MM.1S (cell line): ENCODE data around the gene REC8.

ENCODE experiments used
- DNase-seq: peaks from one replicate; pipeline ENCODE4 v3.0.0-alpha.2; 2015
- H2AFZ ChIP-seq: fragments of 300-600 bp; sonication (generic); 2 replicates; pipeline ENCODE4 v1.6.0; 2016; ENCODE audit warnings: antibody characterized with exemption, low read length
- H3F3A ChIP-seq: fragments of 300-600 bp; sonication (generic); 2 replicates; pipeline ENCODE4 v1.6.1; 2016; ENCODE audit warnings: mild to moderate bottlenecking, antibody characterized with exemption, low read length, moderate library complexity, mixed read lengths; ENCODE audit not compliant: insufficient read depth
- H3K27ac ChIP-seq: fragments of 300-600 bp; sonication (generic); 2 replicates; pipeline ENCODE4 v1.5.1; 2016; ENCODE audit warnings: mild to moderate bottlenecking, low read length
- H3K27me3 ChIP-seq: fragments of 300-600 bp; sonication (generic); replicated peaks from 2 replicates; pipeline ENCODE4 v1.6.0; 2016; ENCODE audit warnings: low read length; ENCODE audit not compliant: insufficient read depth
- H3K36me3 ChIP-seq: fragments of 300-600 bp; sonication (generic); replicated peaks from 2 replicates; pipeline ENCODE4 v1.6.1; 2016; ENCODE audit warnings: mild to moderate bottlenecking, low read length, mixed read lengths; ENCODE audit not compliant: insufficient read depth
- H3K4me1 ChIP-seq: fragments of 300-600 bp; sonication (generic); 2 replicates; pipeline ENCODE4 v1.6.1; 2016; ENCODE audit warnings: low read length, mixed read lengths
- H3K4me2 ChIP-seq: fragments of 300-600 bp; sonication (generic); 2 replicates; pipeline ENCODE4 v1.6.0; 2016; ENCODE audit warnings: low read depth, low read length
- H3K4me3 ChIP-seq: fragments of 300-600 bp; sonication (generic); 2 replicates; pipeline ENCODE4 v1.5.1; 2016; ENCODE audit warnings: low read length, mixed read lengths
- H3K79me2 ChIP-seq: fragments of 300-600 bp; sonication (generic); 2 replicates; pipeline ENCODE4 v1.6.1; 2016; ENCODE audit warnings: mixed run types, low read length, mixed read lengths
- H3K9ac ChIP-seq: fragments of 300-600 bp; sonication (generic); 2 replicates; pipeline ENCODE4 v1.6.1; 2016; ENCODE audit warnings: low read length, mixed read lengths
- H3K9me2 ChIP-seq: fragments of 300-600 bp; sonication (generic); replicated peaks from 2 replicates; pipeline ENCODE4 v1.6.1; 2016; ENCODE audit warnings: mild to moderate bottlenecking, low read length, mixed read lengths; ENCODE audit not compliant: insufficient read depth
- H3K9me3 ChIP-seq: fragments of 300-600 bp; sonication (generic); replicated peaks from 2 replicates; pipeline ENCODE4 v1.6.1; 2016; ENCODE audit warnings: mild to moderate bottlenecking, low read length, mixed read lengths; ENCODE audit not compliant: insufficient read depth
- H4K20me1 ChIP-seq: fragments of 300-600 bp; sonication (generic); 2 replicates; pipeline ENCODE4 v1.6.1; 2016; ENCODE audit warnings: mild to moderate bottlenecking, low read length, moderate library complexity, mixed read lengths; ENCODE audit not compliant: insufficient read depth
- CTCF ChIP-seq: fragments of 300-600 bp; sonication (generic); IDR thresholded peaks from 2 replicates; pipeline ENCODE4 v1.5.1; 2016; ENCODE audit warnings: antibody characterized with exemption, low read length, mixed read lengths
- EZH2 ChIP-seq: fragments of 300-600 bp; sonication (generic); optimal IDR thresholded peaks from 2 replicates; pipeline ENCODE3; 2017; ENCODE audit warnings: low read depth, mild to moderate bottlenecking, antibody characterized with exemption, low read length, mixed read lengths
- EZH2phosphoT487 ChIP-seq: fragments of 300-600 bp; sonication (generic); IDR thresholded peaks from 2 replicates; pipeline ENCODE4 v1.6.1; 2018; ENCODE audit warnings: antibody characterized with exemption, low read length

Gene REC8

GRCh38 chr14:24179961-24180796, 8.3 kb downstream of the REC8 start:
- no peak overlapping the region for H2AFZ ChIP-seq
- no peaks in the 10 kb centered on the region for H3K9me3 ChIP-seq
- H4K20me1 ChIP-seq, result no peaks in the 10 kb centered on the region
- DNase-seq, result no peak
- H3K79me2 ChIP-seq, result no peaks in the 10 kb centered on the region
- no peaks in the 10 kb centered on the region for H3K4me1 ChIP-seq
- no peak for TF ChIP-seq EZH2
- TF ChIP-seq CTCF, result no peak
- no peak for TF ChIP-seq EZH2phosphoT487
- no peak overlapping the region for H3K9ac ChIP-seq
- H3K27me3 ChIP-seq, result no peaks in the 10 kb centered on the region
- no peaks in the 10 kb centered on the region for H3K9me2 ChIP-seq
- H3K4me3 ChIP-seq, result no peak overlapping the region
- no peaks in the 10 kb centered on the region for H3K36me3 ChIP-seq
- H3K27ac ChIP-seq, result no peak overlapping the region
- no peaks in the 10 kb centered on the region for H3F3A ChIP-seq
- H3K4me2 ChIP-seq, result no peak overlapping the region

DNA sequence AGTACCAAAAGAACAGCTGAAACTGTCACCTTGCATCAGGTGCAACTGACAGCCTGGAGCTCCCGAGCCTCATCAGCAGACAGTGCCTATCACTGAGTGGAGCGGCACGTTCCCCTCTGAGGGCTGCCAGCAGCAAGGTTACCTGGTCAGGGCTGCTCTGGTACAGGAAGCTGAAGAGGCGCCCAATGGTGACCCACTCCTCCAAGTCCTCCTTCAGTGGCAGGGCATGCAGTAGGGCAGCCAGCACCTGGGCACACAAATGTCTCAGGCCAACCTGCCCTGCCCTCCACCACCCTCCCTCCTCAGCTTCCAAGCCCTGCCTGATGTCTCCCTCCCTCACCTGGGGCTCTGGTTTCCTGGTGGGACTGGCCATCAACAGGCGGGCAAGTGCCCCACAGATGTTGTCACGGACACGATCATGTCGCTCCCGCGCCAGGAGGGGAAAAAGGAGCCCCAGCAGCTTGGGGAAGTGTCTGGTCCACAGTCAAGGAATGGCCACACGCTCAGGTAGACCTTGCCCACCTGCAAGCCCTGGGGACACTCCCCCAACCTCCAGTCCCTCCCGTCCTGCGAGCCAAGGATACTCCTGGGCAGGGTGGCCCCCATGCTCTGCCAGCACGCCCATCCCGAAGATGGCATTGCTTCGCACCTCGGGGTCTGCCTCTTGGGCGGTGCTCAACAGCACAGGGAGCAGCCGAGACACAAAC, 9.6 kb downstream of the REC8 start:
- H3K9ac ChIP-seq, result no peak overlapping the region
- no peaks in the 10 kb centered on the region for H3F3A ChIP-seq
- no peaks in the 10 kb centered on the region for H4K20me1 ChIP-seq
- no peaks in the 10 kb centered on the region for H3K36me3 ChIP-seq
- no peaks in the 10 kb centered on the region for H3K4me1 ChIP-seq
- no peak overlapping the region for H3K4me3 ChIP-seq
- no peaks in the 10 kb centered on the region for H3K79me2 ChIP-seq
- no peak for DNase-seq
- H3K4me2 ChIP-seq, result no peak overlapping the region
- TF ChIP-seq CTCF (no peak), EZH2 (no peak), EZH2phosphoT487 (no peak)
- H3K9me3 ChIP-seq, result no peaks in the 10 kb centered on the region
- no peak overlapping the region for H3K27ac ChIP-seq
- H3K9me2 ChIP-seq, result no peaks in the 10 kb centered on the region
- no peak overlapping the region for H2AFZ ChIP-seq
- H3K27me3 ChIP-seq, result no peaks in the 10 kb centered on the region

DNA sequence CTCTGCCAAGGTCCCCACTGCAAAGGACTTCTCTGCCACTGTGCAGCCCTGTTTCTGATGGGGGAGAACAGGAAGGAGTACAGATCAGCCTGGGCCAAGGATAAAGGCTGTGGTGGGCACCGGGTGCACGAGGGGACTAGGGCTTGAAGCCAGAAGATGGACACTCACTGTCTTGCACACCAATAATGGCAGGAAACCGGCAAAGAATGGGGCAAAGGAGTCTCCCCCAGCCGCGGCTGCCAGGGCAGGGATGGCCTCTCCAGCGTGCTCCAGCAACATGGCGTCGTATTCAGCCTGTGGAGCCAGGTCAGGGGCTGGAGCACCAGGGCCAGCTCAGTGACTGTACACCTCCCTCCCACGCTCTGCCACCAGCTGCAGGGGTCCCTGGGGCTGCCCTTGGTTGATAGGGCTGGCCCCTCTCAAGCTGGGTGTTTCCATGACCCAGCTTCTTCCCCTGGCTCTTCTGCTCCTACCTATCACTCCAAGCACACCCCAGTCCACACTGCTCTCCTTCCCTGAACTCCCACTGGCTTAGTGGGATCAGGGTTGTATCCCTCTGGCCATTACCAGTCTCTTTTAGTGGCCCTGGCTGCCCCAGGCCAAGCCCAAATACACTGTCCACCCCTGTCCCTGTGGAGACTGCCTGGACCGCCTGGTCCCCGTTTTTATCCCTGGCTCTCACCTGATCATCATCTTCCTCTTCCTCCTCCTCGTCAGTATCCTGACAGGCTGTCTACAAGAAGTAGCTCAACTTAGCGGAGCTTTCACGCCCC, 10.4 kb downstream of the REC8 start:
- no peak for TF ChIP-seq EZH2phosphoT487
- no peak for TF ChIP-seq EZH2
- no peak for TF ChIP-seq CTCF
- Histone ChIP-seq H3K4me1 (no peaks in the 10 kb centered on the region), H3F3A (no peaks in the 10 kb centered on the region), H3K27ac (no peak overlapping the region), H3K4me2 (no peak overlapping the region), H3K27me3 (no peaks in the 10 kb centered on the region), H3K9me3 (no peaks in the 10 kb centered on the region), H3K9ac (no peak overlapping the region), H2AFZ (no peak overlapping the region), H3K79me2 (no peaks in the 10 kb centered on the region), H3K4me3 (no peak overlapping the region), H3K36me3 (no peaks in the 10 kb centered on the region), H3K9me2 (no peaks in the 10 kb centered on the region), H4K20me1 (no peaks in the 10 kb centered on the region)
- DNase-seq, result no peak
